SK-N-SH (cell line): Measurements from ENCODE around the gene ING2. TPM values are rescaled to one million over a fixed set of nuclear protein-coding genes. Genes with fewer than 3 reads are reported as not detected.

Source experiments
- CTCF ChIA-PET: fragments of 300-600, 350-600 bp; formaldehyde crosslinking; extraction: SDS; loops from one replicate; lab custom pipeline; 2021; lab: Yijun Ruan, JAX
- POLR2A ChIA-PET: fragments of 350-600 bp; sonication (Branson Sonifier 250); formaldehyde crosslinking; extraction: SDS; loops from one replicate; lab custom pipeline; 2020; ENCODE audit warnings: antibody characterized with exemption, inconsistent platforms; lab: Yijun Ruan, JAX
- DNase-seq: peaks from one replicate; pipeline ENCODE4 v3.0.0; 2012
- H2AFZ ChIP-seq: fragments of 200-600 bp; sonication (generic); 2 replicates; pipeline ENCODE4 v1.8.1; 2016; ENCODE audit warnings: antibody characterized with exemption, mild to moderate bottlenecking, low read depth
- H3F3A ChIP-seq: fragments of 200-600 bp; sonication (generic); replicated peaks from 2 replicates; pipeline ENCODE3; 2016; ENCODE audit warnings: antibody characterized with exemption, mild to moderate bottlenecking; ENCODE audit not compliant: insufficient read depth
- H3K27ac ChIP-seq, 2 experiments: fragments of 200-500 bp in 1 of 2; fragments of 200-600 bp in 1 of 2; sonication (Bioruptor generic) in 1 of 2; sonication (generic), shearing (Covaris generic) in 1 of 2; 2 replicates each; pipeline versions ENCODE4 v1.5.1 to v1.6.1; 2014 to 2016; ENCODE audit warnings: low read depth in 2 of 2, inconsistent platforms in 1 of 2, low read length in 1 of 2, mild to moderate bottlenecking in 1 of 2, mixed read lengths in 1 of 2
- H3K27me3 ChIP-seq: fragments of 200-600 bp; sonication (generic), shearing (Covaris generic); 2 replicates; pipeline ENCODE4 v1.6.1; 2016; ENCODE audit warnings: mixed run types; ENCODE audit not compliant: insufficient read depth
- H3K36me3 ChIP-seq, 2 experiments: fragments of 200-500 bp in 1 of 2; fragments of 200-600 bp in 1 of 2; sonication (Bioruptor generic) in 1 of 2; sonication (generic) in 1 of 2; replicated peaks in 1 of 2; 2 replicates each; pipeline versions ENCODE3 to v1.5.1; 2014 to 2016; ENCODE audit warnings: low read length in 1 of 2, mild to moderate bottlenecking in 1 of 2; ENCODE audit not compliant: insufficient read depth in 2 of 2, control insufficient read depth in 1 of 2
- H3K4me1 ChIP-seq, 2 experiments: fragments of 200-500 bp in 1 of 2; fragments of 200-600 bp in 1 of 2; sonication (Bioruptor generic) in 1 of 2; sonication (generic), shearing (Covaris generic) in 1 of 2; 2 replicates each; pipeline versions ENCODE4 v1.5.1 to v1.6.1; 2014 to 2016; ENCODE audit warnings: low read depth in 1 of 2, low read length in 1 of 2, mixed run types in 1 of 2; ENCODE audit not compliant: insufficient read depth in 2 of 2, control insufficient read depth in 1 of 2
- H3K4me2 ChIP-seq: fragments of 200-600 bp; sonication (generic), shearing (Covaris generic); 2 replicates; pipeline ENCODE4 v1.6.1; 2017; ENCODE audit warnings: mixed run types
- H3K4me3 ChIP-seq, 2 experiments: fragments of 200-500 bp in 1 of 2; fragments of 200-600 bp in 1 of 2; sonication (Bioruptor generic) in 1 of 2; sonication (generic), shearing (Covaris generic) in 1 of 2; 2 replicates each; pipeline versions ENCODE4 v1.5.1 to v1.8.1; 2014 to 2016; ENCODE audit warnings: low read depth in 2 of 2, inconsistent platforms in 1 of 2, low read length in 1 of 2, mild to moderate bottlenecking in 1 of 2, mixed read lengths in 1 of 2, moderate library complexity in 1 of 2
- H3K79me2 ChIP-seq: fragments of 200-600 bp; sonication (generic); 2 replicates; pipeline ENCODE4 v1.8.1; 2017; ENCODE audit warnings: mild to moderate bottlenecking; ENCODE audit not compliant: insufficient read depth
- H3K9ac ChIP-seq: fragments of 200-600 bp; sonication (generic); 2 replicates; pipeline ENCODE4 v1.6.1; 2017; ENCODE audit warnings: mixed run types
- H3K9me2 ChIP-seq: fragments of 200-600 bp; sonication (generic); 2 replicates; pipeline ENCODE4 v1.6.1; 2017; ENCODE audit warnings: mixed run types
- H3K9me3 ChIP-seq: fragments of 200-600 bp; sonication (generic); 2 replicates; pipeline ENCODE4 v1.6.1; 2017; ENCODE audit warnings: mixed run types, mild to moderate bottlenecking, moderate library complexity
- H4K20me1 ChIP-seq: fragments of 200-600 bp; sonication (generic); 2 replicates; pipeline ENCODE4 v1.6.1; 2017; ENCODE audit warnings: mild to moderate bottlenecking, mixed run types; ENCODE audit not compliant: insufficient read depth
- ELF1 ChIP-seq: IDR thresholded peaks from 2 replicates; pipeline ENCODE4 v1.4.0; 2012
- EZH2phosphoT487 ChIP-seq: fragments of 200-600 bp; sonication (generic); IDR thresholded peaks from 2 replicates; pipeline ENCODE4 v1.6.1; 2017; ENCODE audit warnings: low read depth, mixed run types, mild to moderate bottlenecking, antibody characterized with exemption, moderate library complexity, borderline replicate concordance
- FOSL2 ChIP-seq: IDR thresholded peaks from 2 replicates; pipeline ENCODE4 v1.4.0; 2012; ENCODE audit warnings: low read depth, mild to moderate bottlenecking, moderate library complexity, borderline replicate concordance
- FOXM1 ChIP-seq: IDR thresholded peaks from 2 replicates; pipeline ENCODE4 v1.4.0; 2012; ENCODE audit warnings: low read depth, mild to moderate bottlenecking
- GABPA ChIP-seq: IDR thresholded peaks from 2 replicates; pipeline ENCODE4 v1.4.0; 2012; ENCODE audit warnings: low read depth, mild to moderate bottlenecking
- GATA2 ChIP-seq: sonication (generic); formaldehyde crosslinking; IDR thresholded peaks from 2 replicates; pipeline ENCODE4 v1.5.0; 2020; ENCODE audit warnings: mild to moderate bottlenecking, missing genetic modification reagents
- JUND ChIP-seq: IDR thresholded peaks from 2 replicates; pipeline ENCODE4 v1.4.0; 2012
- MEF2A ChIP-seq: IDR thresholded peaks from 2 replicates; pipeline ENCODE4 v1.4.0; 2012; ENCODE audit warnings: low read depth, borderline replicate concordance
- POLR2AphosphoS5 ChIP-seq: IDR thresholded peaks from 2 replicates; pipeline ENCODE4 v1.6.1; 2012; ENCODE audit warnings: low read depth, low read length
- RAD21 ChIP-seq: IDR thresholded peaks from 2 replicates; pipeline ENCODE4 v1.6.1; 2012; ENCODE audit warnings: mild to moderate bottlenecking, low read length
- RCOR1 ChIP-seq: fragments of 150-350 bp; IDR thresholded peaks from 2 replicates; pipeline ENCODE4 v1.6.1; 2017; ENCODE audit warnings: antibody characterized with exemption, low read length
- RXRA ChIP-seq: IDR thresholded peaks from 2 replicates; pipeline ENCODE4 v1.4.0; 2012; ENCODE audit warnings: low read depth, mild to moderate bottlenecking, borderline replicate concordance
- SIN3A ChIP-seq: IDR thresholded peaks from 2 replicates; pipeline ENCODE4 v1.6.1; 2012; ENCODE audit warnings: low read depth, mild to moderate bottlenecking, low read length, moderate library complexity, borderline replicate concordance
- SMC3 ChIP-seq: IDR thresholded peaks from 2 replicates; pipeline ENCODE4 v1.6.1; 2012; ENCODE audit warnings: low read depth, low read length, improper control_type of control experiment
- TAF1 ChIP-seq: IDR thresholded peaks from 2 replicates; pipeline ENCODE4 v1.6.1; 2012; ENCODE audit warnings: low read depth, mild to moderate bottlenecking, low read length, moderate library complexity, borderline replicate concordance
- TCF12 ChIP-seq: IDR thresholded peaks from 2 replicates; pipeline ENCODE4 v1.4.0; 2012
- TEAD4 ChIP-seq: IDR thresholded peaks from 2 replicates; pipeline ENCODE4 v1.4.0; 2012; ENCODE audit warnings: mild to moderate bottlenecking, borderline replicate concordance; ENCODE audit not compliant: insufficient read depth
- WGBS: methylation state at CpG from one replicate; pipeline ENCODE4 v1.1.6; 2017; ENCODE audit warnings: low lambda C conversion rate; 5-methylcytosine and 5-hydroxymethylcytosine counted together
- polyA plus RNA-seq, 3 experiments: library from polyadenylated mRNA; depleted of rRNA; stranded (reverse); fragments of >200 nt; gene quantifications; 2 replicates each; pipeline ENCODE4 v1.2.3, GENCODE V29; 2012
- TF ChIP-seq, protein P1 (sequence below): IDR thresholded peaks from 2 replicates; pipeline ENCODE4 v1.4.0; 2012; ENCODE audit warnings: low read depth, borderline replicate concordance
- TF ChIP-seq, protein P2 (sequence below): fragments of 150-350 bp; IDR thresholded peaks from 2 replicates; pipeline ENCODE4 v1.6.1; 2016; ENCODE audit warnings: mild to moderate bottlenecking, low read depth, low read length
- TF ChIP-seq, protein P3 (sequence below): fragments of 150-350 bp; IDR thresholded peaks from 2 replicates; pipeline ENCODE4 v1.6.1; 2017; ENCODE audit warnings: antibody characterized with exemption, low read length, low read depth, borderline replicate concordance
- TF ChIP-seq, protein P4 (sequence below): IDR thresholded peaks from 2 replicates; pipeline ENCODE4 v1.4.0; 2012; ENCODE audit warnings: low read depth, borderline replicate concordance
- TF ChIP-seq, protein P5 (sequence below): IDR thresholded peaks from 2 replicates; pipeline ENCODE4; 2012
- TF ChIP-seq, protein P6 (sequence below): fragments of 200-600 bp; sonication (generic); IDR thresholded peaks from 2 replicates; pipeline ENCODE4 v1.6.1; 2017; ENCODE audit warnings: antibody characterized with exemption, mild to moderate bottlenecking, moderate library complexity
- TF ChIP-seq, protein P7 (sequence below): IDR thresholded peaks from 2 replicates; pipeline ENCODE4 v1.4.0; 2012; ENCODE audit warnings: low read depth

Gene ING2
- polyA plus RNA-seq, 1 of the 3 experiments (the other 2 are of a cell fraction), result 15.1 TPM

DNA sequence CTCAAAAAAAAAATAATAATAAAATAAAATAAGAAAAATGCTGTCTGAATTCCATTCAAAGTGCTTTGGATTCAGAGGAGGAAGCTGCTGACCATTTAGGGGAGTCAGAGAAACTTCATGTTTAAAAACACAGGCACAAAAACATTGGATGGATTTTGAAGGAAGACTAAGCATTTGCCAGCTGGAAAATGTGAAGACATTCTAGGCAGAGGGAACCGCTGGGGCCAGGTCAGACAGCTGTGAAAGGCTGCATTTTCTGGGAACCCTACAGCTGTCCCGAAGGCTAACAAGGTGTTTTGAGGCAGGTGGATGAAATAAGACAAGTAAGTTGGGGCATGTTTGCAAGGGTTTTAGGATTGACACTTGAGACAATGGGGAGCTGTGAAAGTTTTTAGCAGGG is 38.6 kb downstream of the ING2 start (continued):
- no peak for TF ChIP-seq RCOR1
- TF ChIP-seq FOXM1, result no peak
- no peak for TF ChIP-seq GATA2 (CRISPR knock-in tag)
- no peak for TF ChIP-seq JUND
- TF ChIP-seq TCF12, result no peak
- no peak for TF ChIP-seq SIN3A
- TF ChIP-seq, protein P1, sequence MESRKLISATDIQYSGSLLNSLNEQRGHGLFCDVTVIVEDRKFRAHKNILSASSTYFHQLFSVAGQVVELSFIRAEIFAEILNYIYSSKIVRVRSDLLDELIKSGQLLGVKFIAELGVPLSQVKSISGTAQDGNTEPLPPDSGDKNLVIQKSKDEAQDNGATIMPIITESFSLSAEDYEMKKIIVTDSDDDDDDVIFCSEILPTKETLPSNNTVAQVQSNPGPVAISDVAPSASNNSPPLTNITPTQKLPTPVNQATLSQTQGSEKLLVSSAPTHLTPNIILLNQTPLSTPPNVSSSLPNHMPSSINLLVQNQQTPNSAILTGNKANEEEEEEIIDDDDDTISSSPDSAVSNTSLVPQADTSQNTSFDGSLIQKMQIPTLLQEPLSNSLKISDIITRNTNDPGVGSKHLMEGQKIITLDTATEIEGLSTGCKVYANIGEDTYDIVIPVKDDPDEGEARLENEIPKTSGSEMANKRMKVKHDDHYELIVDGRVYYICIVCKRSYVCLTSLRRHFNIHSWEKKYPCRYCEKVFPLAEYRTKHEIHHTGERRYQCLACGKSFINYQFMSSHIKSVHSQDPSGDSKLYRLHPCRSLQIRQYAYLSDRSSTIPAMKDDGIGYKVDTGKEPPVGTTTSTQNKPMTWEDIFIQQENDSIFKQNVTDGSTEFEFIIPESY, result no peak
- no peak for TF ChIP-seq ELF1
- TF ChIP-seq, protein P2, sequence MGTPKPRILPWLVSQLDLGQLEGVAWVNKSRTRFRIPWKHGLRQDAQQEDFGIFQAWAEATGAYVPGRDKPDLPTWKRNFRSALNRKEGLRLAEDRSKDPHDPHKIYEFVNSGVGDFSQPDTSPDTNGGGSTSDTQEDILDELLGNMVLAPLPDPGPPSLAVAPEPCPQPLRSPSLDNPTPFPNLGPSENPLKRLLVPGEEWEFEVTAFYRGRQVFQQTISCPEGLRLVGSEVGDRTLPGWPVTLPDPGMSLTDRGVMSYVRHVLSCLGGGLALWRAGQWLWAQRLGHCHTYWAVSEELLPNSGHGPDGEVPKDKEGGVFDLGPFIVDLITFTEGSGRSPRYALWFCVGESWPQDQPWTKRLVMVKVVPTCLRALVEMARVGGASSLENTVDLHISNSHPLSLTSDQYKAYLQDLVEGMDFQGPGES, result no peak

DNA sequence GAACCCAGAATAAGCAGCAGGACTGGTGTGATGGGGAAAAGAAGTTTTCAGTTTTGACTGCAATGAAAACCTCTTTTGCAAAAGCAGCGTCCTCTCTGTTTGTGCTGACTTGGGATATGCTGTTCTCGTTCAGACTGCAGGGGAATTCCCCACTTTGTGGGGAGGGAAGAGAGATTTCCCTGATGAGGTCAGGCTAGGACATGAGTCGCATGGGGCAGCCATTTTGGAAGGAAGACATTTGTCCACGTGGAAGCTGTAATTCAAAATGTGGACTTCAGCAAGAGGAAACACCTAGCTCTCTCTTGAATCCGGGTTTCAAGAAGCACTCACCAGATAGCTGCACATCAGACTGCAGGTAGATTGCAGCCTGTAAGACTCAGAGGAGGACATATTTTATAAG is 39.3 kb downstream of the ING2 start:
- H4K20me1 ChIP-seq, result no peaks in the 10 kb centered on the region
- no peaks in the 10 kb centered on the region for H3K4me1 ChIP-seq
- H2AFZ ChIP-seq, result no peak overlapping the region
- H3K27ac ChIP-seq, result no peak overlapping the region
- no peaks in the 10 kb centered on the region for H3K36me3 ChIP-seq
- H3K9me2 ChIP-seq, result no peaks in the 10 kb centered on the region
- CTCF ChIA-PET, result no interaction called here
- no peaks in the 10 kb centered on the region for H3K79me2 ChIP-seq
- H3K9ac ChIP-seq, result no peak overlapping the region
- no peaks in the 10 kb centered on the region for H3F3A ChIP-seq
- H3K4me3 ChIP-seq, result no peak overlapping the region
- 46% methylated on average over 5 of the region's 5 CpGs for WGBS
- DNase-seq, result no peak
- H3K4me2 ChIP-seq, result no peak overlapping the region
- TF ChIP-seq FOXM1, result no peak
- no peak for TF ChIP-seq ELF1
- TF ChIP-seq TEAD4, result no peak
- TF ChIP-seq MEF2A, result no peak
- no peak for TF ChIP-seq FOSL2
- no peak for TF ChIP-seq TAF1
- no peak for TF ChIP-seq EZH2phosphoT487
- TF ChIP-seq GABPA, result no peak
- no peak for TF ChIP-seq GATA2 (CRISPR knock-in tag)
- TF ChIP-seq, protein P3, sequence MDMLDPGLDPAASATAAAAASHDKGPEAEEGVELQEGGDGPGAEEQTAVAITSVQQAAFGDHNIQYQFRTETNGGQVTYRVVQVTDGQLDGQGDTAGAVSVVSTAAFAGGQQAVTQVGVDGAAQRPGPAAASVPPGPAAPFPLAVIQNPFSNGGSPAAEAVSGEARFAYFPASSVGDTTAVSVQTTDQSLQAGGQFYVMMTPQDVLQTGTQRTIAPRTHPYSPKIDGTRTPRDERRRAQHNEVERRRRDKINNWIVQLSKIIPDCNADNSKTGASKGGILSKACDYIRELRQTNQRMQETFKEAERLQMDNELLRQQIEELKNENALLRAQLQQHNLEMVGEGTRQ, result no peak
- TF ChIP-seq, protein P4, sequence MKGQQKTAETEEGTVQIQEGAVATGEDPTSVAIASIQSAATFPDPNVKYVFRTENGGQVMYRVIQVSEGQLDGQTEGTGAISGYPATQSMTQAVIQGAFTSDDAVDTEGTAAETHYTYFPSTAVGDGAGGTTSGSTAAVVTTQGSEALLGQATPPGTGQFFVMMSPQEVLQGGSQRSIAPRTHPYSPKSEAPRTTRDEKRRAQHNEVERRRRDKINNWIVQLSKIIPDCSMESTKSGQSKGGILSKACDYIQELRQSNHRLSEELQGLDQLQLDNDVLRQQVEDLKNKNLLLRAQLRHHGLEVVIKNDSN, result no peak
- TF ChIP-seq, protein P5, sequence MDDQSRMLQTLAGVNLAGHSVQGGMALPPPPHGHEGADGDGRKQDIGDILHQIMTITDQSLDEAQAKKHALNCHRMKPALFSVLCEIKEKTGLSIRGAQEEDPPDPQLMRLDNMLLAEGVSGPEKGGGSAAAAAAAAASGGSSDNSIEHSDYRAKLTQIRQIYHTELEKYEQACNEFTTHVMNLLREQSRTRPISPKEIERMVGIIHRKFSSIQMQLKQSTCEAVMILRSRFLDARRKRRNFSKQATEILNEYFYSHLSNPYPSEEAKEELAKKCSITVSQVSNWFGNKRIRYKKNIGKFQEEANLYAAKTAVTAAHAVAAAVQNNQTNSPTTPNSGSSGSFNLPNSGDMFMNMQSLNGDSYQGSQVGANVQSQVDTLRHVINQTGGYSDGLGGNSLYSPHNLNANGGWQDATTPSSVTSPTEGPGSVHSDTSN, result no peak
- no peak for TF ChIP-seq RAD21
- TF ChIP-seq, protein P6, sequence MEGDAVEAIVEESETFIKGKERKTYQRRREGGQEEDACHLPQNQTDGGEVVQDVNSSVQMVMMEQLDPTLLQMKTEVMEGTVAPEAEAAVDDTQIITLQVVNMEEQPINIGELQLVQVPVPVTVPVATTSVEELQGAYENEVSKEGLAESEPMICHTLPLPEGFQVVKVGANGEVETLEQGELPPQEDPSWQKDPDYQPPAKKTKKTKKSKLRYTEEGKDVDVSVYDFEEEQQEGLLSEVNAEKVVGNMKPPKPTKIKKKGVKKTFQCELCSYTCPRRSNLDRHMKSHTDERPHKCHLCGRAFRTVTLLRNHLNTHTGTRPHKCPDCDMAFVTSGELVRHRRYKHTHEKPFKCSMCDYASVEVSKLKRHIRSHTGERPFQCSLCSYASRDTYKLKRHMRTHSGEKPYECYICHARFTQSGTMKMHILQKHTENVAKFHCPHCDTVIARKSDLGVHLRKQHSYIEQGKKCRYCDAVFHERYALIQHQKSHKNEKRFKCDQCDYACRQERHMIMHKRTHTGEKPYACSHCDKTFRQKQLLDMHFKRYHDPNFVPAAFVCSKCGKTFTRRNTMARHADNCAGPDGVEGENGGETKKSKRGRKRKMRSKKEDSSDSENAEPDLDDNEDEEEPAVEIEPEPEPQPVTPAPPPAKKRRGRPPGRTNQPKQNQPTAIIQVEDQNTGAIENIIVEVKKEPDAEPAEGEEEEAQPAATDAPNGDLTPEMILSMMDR, result no peak
- TF ChIP-seq POLR2AphosphoS5, result no peak
- TF ChIP-seq SMC3, result no peak
- TF ChIP-seq JUND, result no peak
- no peak for TF ChIP-seq RXRA
- TF ChIP-seq, protein P7, sequence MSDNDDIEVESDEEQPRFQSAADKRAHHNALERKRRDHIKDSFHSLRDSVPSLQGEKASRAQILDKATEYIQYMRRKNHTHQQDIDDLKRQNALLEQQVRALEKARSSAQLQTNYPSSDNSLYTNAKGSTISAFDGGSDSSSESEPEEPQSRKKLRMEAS, result no peak
- TF ChIP-seq, all 33 proteins: peak for 0
- Histone ChIP-seq H3K9me3 (no peaks in the 10 kb centered on the region), H3K27me3 (no peaks in the 10 kb centered on the region)
- POLR2A ChIA-PET, result no interaction called here
